NCI-H524 (cell line): ENCODE measurements around the gene CSNK1E.
A peak's percentile ranks its signal among the peaks of the same experiment; 100 is the strongest.

ENCODE experiments used
- DNase-seq, 2 experiments: peaks; one replicate each; lab custom pipeline; 2025; lab: John Stamatoyannopoulos, UW

Gene CSNK1E

DNA sequence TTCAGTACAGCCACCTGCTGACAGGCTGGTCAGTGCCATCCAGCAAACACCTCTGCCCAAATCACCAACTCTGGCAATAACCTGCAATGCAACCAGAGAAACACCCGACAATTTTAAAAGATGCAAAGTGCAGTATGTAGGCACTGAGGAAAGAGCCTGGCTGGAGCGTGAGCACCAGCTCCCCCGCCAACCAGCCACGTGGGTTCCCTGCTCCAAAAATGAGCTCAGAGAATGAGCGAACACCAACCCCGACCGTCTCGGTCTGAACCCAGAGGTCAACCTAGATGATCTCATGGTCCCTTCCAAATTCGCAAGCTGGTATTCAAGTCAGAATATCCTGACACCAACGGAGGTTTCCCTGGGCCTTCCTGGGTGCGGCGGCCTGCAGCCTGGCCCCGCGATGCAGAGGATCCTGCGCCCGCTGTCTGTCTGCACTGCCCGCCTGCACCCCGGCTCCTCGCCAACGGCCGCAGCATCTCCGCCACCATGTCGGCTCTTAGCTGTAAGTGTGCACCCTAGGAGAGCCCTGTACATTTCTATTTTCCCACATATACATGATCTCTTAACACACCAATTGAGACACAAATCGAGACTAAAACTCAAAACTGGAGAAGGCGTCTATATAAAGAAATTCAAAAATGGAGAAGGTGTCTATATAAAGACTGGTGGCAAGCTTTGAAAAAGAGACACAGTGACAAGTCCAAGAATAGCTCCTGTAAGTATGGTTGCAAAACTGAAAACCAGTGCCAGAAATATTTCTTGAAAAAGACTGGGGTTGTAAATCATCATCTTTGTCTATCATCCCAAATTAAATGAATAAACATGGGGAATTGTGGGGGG, 67.2 kb downstream of the CSNK1E start:
- no peak for DNase-seq

GRCh38 chr22:38249301-38249700, 67.9 kb downstream of the CSNK1E start:
- DNase-seq = no peak

- no peak for DNase-seq
These were observed 69.0 kb downstream of the CSNK1E start for GRCh38 chr22:38248280-38248679.

- no peak for DNase-seq
These were observed 69.5 kb downstream of the CSNK1E start for GRCh38 chr22:38247713-38248112.

- DNase-seq = no peak
These were observed 70.5 kb downstream of the CSNK1E start for GRCh38 chr22:38246692-38247091.

GRCh38 chr22:38246046-38246658, 71.1 kb downstream of the CSNK1E start:
- no peak for DNase-seq

DNA sequence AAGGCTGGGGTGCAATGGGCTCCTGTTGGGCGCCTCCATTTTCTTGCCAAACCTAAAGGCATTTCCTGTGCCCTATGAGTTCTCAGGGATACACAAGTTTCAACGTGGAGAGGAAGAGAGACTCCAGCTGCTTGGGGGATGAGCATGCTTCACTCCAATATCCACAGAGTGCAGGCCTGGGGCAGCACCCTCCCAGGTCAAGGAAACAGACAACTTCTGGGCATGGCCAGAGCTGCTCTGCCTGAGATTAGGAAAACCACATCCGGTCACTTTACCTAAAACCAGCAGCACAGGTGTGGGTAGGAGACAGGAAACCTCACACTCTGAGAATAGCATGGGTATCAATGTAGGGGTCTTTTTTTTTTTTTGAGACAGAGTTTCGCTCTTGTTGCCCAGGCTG, 73.1 kb downstream of the CSNK1E start:
- no peak for DNase-seq

GRCh38 chr22:38243007-38243765, 74.0 kb downstream of the CSNK1E start:
- peak; percentile 98 for DNase-seq

GRCh38 chr22:38240734-38241252, 76.4 kb downstream of the CSNK1E start:
- DNase-seq = peak in 1 of 2 experiments; percentile 16
